WTC11 (cell line): ENCODE results near the gene TTC17. TPM values are rescaled to one million over a fixed set of nuclear protein-coding genes. Genes with fewer than 3 reads are reported as not detected.

Experiments used
- ATAC-seq: fragments of 200-7000 bp; cut with Tn5 transposase; 2 replicates; pipeline ENCODE4 v1.10.0; 2021; ENCODE audit warnings: mild to moderate bottlenecking, moderate library complexity
- CTCF ChIA-PET: fragments of 300-600 bp; sonication (Branson Sonifier 250); formaldehyde crosslinking; loops from one replicate; lab custom pipeline; 2021; ENCODE audit warnings: antibody characterized with exemption; lab: Charles Lee
- POLR2A ChIA-PET: fragments of 350-600 bp; sonication (Branson Sonifier 250); formaldehyde crosslinking; loops from one replicate; lab custom pipeline; 2021; ENCODE audit warnings: antibody characterized with exemption; lab: Charles Lee
- DNase-seq: peaks from one replicate; pipeline ENCODE4 v3.0.0; 2021; ENCODE audit warnings: low spot score
- H3K27ac Mint-ChIP-seq: 2 replicates; pipeline ENCODE4 v1.8.0; 2021; ENCODE audit warnings: mixed read lengths
- H3K27me3 Mint-ChIP-seq: 2 replicates; pipeline ENCODE4 v1.8.0; 2021; ENCODE audit warnings: low read depth, mild to moderate bottlenecking, moderate library complexity, mixed read lengths
- H3K36me3 Mint-ChIP-seq: 2 replicates; pipeline ENCODE4 v1.8.0; 2021; ENCODE audit warnings: mixed read lengths
- H3K4me1 Mint-ChIP-seq: 2 replicates; pipeline ENCODE4 v1.8.0; 2022; ENCODE audit warnings: mixed read lengths
- H3K4me3 Mint-ChIP-seq: 2 replicates; pipeline ENCODE4 v1.8.0; 2021; ENCODE audit warnings: mild to moderate bottlenecking, moderate library complexity, mixed read lengths
- H3K9me3 Mint-ChIP-seq: 2 replicates; pipeline ENCODE4 v1.8.0; 2021; ENCODE audit warnings: mixed read lengths
- ESRRA ChIP-seq: sonication (generic); formaldehyde crosslinking; IDR thresholded peaks from 2 replicates; pipeline ENCODE4 v1.8.1; 2022; ENCODE audit warnings: mild to moderate bottlenecking, missing genetic modification reagents, borderline replicate concordance
- GABPB1 ChIP-seq: sonication (generic); formaldehyde crosslinking; IDR thresholded peaks from 2 replicates; pipeline ENCODE4 v1.8.1; 2023; ENCODE audit warnings: mild to moderate bottlenecking, missing genetic modification reagents
- GTF2I ChIP-seq: fragments of 250-450 bp; sonication (Bioruptor Pico); conservative IDR thresholded peaks from 2 replicates; pipeline ENCODE4 v1.4.0; 2021; ENCODE audit warnings: mild to moderate bottlenecking
- NFE2L1 ChIP-seq: sonication (generic); formaldehyde crosslinking; IDR thresholded peaks from 2 replicates; pipeline ENCODE4 v1.8.1; 2023; ENCODE audit warnings: missing genetic modification reagents
- PRRX2 ChIP-seq: fragments of 250-450 bp; sonication (Bioruptor Pico); IDR thresholded peaks from 2 replicates; pipeline ENCODE4 v1.8.0; 2021; ENCODE audit warnings: mild to moderate bottlenecking
- RORB ChIP-seq: fragments of 250-450 bp; sonication (Bioruptor Pico); IDR thresholded peaks from 2 replicates; pipeline ENCODE4 v1.9.0; 2021; ENCODE audit warnings: mild to moderate bottlenecking
- SMAD3 ChIP-seq: sonication (generic); formaldehyde crosslinking; IDR thresholded peaks from 2 replicates; pipeline ENCODE4 v1.8.0; 2022; ENCODE audit warnings: missing genetic modification reagents, mild to moderate bottlenecking, borderline replicate concordance
- ZNF138 ChIP-seq: sonication (generic); formaldehyde crosslinking; conservative IDR thresholded peaks from 2 replicates; pipeline ENCODE4 v1.8.1; 2022; ENCODE audit warnings: mild to moderate bottlenecking, moderate library complexity, missing genetic modification reagents
- ZNF219 ChIP-seq: sonication (generic); formaldehyde crosslinking; IDR thresholded peaks from 2 replicates; pipeline ENCODE4 v1.8.0; 2023; ENCODE audit warnings: missing genetic modification reagents, mild to moderate bottlenecking, borderline replicate concordance
- total RNA-seq: library from RNA; stranded (reverse); gene quantifications from 3 replicates; pipeline ENCODE4 v1.2.3, GENCODE V29; 2021
- TF ChIP-seq, protein P1 (sequence below): sonication (generic); formaldehyde crosslinking; conservative IDR thresholded peaks from 2 replicates; pipeline ENCODE4 v1.8.1; 2022; ENCODE audit warnings: mild to moderate bottlenecking, missing genetic modification reagents
- TF ChIP-seq, protein P2 (sequence below): sonication (generic); formaldehyde crosslinking; IDR thresholded peaks from 2 replicates; pipeline ENCODE4 v1.8.1; 2023; ENCODE audit warnings: mild to moderate bottlenecking, missing genetic modification reagents, moderate library complexity
- TF ChIP-seq, protein P3 (sequence below): sonication (generic); formaldehyde crosslinking; IDR thresholded peaks from 2 replicates; pipeline ENCODE4 v1.8.1; 2023; ENCODE audit warnings: mild to moderate bottlenecking, moderate library complexity, missing genetic modification reagents
- TF ChIP-seq, protein P4 (sequence below): sonication (generic); formaldehyde crosslinking; IDR thresholded peaks from 2 replicates; pipeline ENCODE4 v1.8.1; 2022; ENCODE audit warnings: low read depth, missing genetic modification reagents, borderline replicate concordance
- TF ChIP-seq, protein P5 (sequence below): sonication (generic); formaldehyde crosslinking; IDR thresholded peaks from 2 replicates; pipeline ENCODE4 v1.8.0; 2022; ENCODE audit warnings: missing genetic modification reagents
- TF ChIP-seq, protein P6 (sequence below): fragments of 250-450 bp; sonication (Bioruptor Pico); IDR thresholded peaks from 2 replicates; pipeline ENCODE4 v1.9.0; 2021; ENCODE audit warnings: moderate library complexity, mild to moderate bottlenecking, inconsistent platforms, borderline replicate concordance
- TF ChIP-seq, protein P7 (sequence below): sonication (generic); formaldehyde crosslinking; IDR thresholded peaks from 2 replicates; pipeline ENCODE4 v1.8.1; 2022; ENCODE audit warnings: mild to moderate bottlenecking, moderate library complexity, missing genetic modification reagents
- TF ChIP-seq, protein P8 (sequence below): fragments of 200-600 bp; IDR thresholded peaks from 2 replicates; pipeline ENCODE4 v1.8.0; 2022; ENCODE audit warnings: antibody characterized with exemption
- TF ChIP-seq, protein P9 (sequence below): fragments of 250-450 bp; sonication (Bioruptor Pico); IDR thresholded peaks from 2 replicates; pipeline ENCODE4 v2.1.2; 2022; ENCODE audit warnings: mild to moderate bottlenecking, moderate library complexity

Gene TTC17
- total RNA-seq, 1 experiment from 2014 or later: 69.0 TPM

DNA sequence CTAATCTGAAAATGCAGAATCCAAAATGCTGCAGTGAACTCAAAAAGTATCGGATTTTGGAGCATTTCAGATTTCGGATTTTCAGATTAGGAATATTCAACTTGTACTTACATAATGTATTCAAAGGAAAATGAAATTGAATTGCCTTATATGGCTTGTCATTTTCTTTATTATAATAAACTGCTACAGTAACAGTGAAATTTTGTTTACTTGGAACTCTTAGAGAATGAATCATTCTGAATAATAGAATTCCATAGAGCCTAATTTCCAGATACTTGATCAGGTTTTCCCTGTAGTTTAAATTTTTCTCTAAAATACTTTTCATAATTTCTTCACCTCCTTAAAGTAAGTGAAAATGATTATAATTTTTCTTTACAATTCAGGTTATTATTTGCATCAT, 17.3 kb downstream of the TTC17 start:
- Mint-ChIP-seq H3K27ac (no peak overlapping the region), H3K27me3 (no peaks in the 10 kb centered on the region), H3K4me3 (no peak overlapping the region), H3K4me1 (peaks cover 14% of the 10 kb centered on the region), H3K36me3 (peaks cover 4% of the 10 kb centered on the region; the same call in 1 of the 2 replicates), H3K9me3 (no peaks in the 10 kb centered on the region)
- no peak for ATAC-seq
- ChIA-PET CTCF (no interaction called here), POLR2A (no interaction called here)
- TF ChIP-seq, protein P1, sequence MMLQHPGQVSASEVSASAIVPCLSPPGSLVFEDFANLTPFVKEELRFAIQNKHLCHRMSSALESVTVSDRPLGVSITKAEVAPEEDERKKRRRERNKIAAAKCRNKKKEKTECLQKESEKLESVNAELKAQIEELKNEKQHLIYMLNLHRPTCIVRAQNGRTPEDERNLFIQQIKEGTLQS (CRISPR knock-in tag): no peak
- TF ChIP-seq, protein P2, sequence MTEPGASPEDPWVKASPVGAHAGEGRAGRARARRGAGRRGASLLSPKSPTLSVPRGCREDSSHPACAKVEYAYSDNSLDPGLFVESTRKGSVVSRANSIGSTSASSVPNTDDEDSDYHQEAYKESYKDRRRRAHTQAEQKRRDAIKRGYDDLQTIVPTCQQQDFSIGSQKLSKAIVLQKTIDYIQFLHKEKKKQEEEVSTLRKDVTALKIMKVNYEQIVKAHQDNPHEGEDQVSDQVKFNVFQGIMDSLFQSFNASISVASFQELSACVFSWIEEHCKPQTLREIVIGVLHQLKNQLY (CRISPR knock-in tag): no peak
- TF ChIP-seq ZNF138: no peak
- no peak for TF ChIP-seq RORB (CRISPR knock-in tag)
- no peak for TF ChIP-seq NFE2L1 (CRISPR knock-in tag)
- no peak for TF ChIP-seq SMAD3 (CRISPR knock-in tag)
- TF ChIP-seq, protein P3, sequence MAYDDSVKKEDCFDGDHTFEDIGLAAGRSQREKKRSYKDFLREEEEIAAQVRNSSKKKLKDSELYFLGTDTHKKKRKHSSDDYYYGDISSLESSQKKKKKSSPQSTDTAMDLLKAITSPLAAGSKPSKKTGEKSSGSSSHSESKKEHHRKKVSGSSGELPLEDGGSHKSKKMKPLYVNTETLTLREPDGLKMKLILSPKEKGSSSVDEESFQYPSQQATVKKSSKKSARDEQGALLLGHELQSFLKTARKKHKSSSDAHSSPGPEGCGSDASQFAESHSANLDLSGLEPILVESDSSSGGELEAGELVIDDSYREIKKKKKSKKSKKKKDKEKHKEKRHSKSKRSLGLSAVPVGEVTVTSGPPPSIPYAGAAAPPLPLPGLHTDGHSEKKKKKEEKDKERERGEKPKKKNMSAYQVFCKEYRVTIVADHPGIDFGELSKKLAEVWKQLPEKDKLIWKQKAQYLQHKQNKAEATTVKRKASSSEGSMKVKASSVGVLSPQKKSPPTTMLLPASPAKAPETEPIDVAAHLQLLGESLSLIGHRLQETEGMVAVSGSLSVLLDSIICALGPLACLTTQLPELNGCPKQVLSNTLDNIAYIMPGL (CRISPR knock-in tag): no peak
- TF ChIP-seq, protein P4, sequence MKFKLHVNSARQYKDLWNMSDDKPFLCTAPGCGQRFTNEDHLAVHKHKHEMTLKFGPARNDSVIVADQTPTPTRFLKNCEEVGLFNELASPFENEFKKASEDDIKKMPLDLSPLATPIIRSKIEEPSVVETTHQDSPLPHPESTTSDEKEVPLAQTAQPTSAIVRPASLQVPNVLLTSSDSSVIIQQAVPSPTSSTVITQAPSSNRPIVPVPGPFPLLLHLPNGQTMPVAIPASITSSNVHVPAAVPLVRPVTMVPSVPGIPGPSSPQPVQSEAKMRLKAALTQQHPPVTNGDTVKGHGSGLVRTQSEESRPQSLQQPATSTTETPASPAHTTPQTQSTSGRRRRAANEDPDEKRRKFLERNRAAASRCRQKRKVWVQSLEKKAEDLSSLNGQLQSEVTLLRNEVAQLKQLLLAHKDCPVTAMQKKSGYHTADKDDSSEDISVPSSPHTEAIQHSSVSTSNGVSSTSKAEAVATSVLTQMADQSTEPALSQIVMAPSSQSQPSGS (CRISPR knock-in tag): no peak
- TF ChIP-seq, protein P5, sequence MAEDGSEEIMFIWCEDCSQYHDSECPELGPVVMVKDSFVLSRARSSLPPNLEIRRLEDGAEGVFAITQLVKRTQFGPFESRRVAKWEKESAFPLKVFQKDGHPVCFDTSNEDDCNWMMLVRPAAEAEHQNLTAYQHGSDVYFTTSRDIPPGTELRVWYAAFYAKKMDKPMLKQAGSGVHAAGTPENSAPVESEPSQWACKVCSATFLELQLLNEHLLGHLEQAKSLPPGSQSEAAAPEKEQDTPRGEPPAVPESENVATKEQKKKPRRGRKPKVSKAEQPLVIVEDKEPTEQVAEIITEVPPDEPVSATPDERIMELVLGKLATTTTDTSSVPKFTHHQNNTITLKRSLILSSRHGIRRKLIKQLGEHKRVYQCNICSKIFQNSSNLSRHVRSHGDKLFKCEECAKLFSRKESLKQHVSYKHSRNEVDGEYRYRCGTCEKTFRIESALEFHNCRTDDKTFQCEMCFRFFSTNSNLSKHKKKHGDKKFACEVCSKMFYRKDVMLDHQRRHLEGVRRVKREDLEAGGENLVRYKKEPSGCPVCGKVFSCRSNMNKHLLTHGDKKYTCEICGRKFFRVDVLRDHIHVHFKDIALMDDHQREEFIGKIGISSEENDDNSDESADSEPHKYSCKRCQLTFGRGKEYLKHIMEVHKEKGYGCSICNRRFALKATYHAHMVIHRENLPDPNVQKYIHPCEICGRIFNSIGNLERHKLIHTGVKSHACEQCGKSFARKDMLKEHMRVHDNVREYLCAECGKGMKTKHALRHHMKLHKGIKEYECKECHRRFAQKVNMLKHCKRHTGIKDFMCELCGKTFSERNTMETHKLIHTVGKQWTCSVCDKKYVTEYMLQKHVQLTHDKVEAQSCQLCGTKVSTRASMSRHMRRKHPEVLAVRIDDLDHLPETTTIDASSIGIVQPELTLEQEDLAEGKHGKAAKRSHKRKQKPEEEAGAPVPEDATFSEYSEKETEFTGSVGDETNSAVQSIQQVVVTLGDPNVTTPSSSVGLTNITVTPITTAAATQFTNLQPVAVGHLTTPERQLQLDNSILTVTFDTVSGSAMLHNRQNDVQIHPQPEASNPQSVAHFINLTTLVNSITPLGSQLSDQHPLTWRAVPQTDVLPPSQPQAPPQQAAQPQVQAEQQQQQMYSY (CRISPR knock-in tag): no peak
- TF ChIP-seq, protein P6, sequence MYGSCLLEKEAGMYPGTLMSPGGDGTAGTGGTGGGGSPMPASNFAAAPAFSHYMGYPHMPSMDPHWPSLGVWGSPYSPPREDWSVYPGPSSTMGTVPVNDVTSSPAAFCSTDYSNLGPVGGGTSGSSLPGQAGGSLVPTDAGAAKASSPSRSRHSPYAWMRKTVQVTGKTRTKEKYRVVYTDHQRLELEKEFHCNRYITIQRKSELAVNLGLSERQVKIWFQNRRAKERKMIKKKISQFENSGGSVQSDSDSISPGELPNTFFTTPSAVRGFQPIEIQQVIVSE (CRISPR knock-in tag): no peak
- TF ChIP-seq PRRX2 (CRISPR knock-in tag): no peak
- no peak for TF ChIP-seq GABPB1 (CRISPR knock-in tag)
- TF ChIP-seq, protein P7, sequence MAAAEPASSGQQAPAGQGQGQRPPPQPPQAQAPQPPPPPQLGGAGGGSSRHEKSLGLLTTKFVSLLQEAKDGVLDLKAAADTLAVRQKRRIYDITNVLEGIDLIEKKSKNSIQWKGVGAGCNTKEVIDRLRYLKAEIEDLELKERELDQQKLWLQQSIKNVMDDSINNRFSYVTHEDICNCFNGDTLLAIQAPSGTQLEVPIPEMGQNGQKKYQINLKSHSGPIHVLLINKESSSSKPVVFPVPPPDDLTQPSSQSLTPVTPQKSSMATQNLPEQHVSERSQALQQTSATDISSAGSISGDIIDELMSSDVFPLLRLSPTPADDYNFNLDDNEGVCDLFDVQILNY: no peak
- TF ChIP-seq ZNF219 (CRISPR knock-in tag): no peak
- TF ChIP-seq GTF2I (CRISPR knock-in tag): no peak
- TF ChIP-seq, protein P8, sequence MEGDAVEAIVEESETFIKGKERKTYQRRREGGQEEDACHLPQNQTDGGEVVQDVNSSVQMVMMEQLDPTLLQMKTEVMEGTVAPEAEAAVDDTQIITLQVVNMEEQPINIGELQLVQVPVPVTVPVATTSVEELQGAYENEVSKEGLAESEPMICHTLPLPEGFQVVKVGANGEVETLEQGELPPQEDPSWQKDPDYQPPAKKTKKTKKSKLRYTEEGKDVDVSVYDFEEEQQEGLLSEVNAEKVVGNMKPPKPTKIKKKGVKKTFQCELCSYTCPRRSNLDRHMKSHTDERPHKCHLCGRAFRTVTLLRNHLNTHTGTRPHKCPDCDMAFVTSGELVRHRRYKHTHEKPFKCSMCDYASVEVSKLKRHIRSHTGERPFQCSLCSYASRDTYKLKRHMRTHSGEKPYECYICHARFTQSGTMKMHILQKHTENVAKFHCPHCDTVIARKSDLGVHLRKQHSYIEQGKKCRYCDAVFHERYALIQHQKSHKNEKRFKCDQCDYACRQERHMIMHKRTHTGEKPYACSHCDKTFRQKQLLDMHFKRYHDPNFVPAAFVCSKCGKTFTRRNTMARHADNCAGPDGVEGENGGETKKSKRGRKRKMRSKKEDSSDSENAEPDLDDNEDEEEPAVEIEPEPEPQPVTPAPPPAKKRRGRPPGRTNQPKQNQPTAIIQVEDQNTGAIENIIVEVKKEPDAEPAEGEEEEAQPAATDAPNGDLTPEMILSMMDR: no peak
- TF ChIP-seq, protein P9, sequence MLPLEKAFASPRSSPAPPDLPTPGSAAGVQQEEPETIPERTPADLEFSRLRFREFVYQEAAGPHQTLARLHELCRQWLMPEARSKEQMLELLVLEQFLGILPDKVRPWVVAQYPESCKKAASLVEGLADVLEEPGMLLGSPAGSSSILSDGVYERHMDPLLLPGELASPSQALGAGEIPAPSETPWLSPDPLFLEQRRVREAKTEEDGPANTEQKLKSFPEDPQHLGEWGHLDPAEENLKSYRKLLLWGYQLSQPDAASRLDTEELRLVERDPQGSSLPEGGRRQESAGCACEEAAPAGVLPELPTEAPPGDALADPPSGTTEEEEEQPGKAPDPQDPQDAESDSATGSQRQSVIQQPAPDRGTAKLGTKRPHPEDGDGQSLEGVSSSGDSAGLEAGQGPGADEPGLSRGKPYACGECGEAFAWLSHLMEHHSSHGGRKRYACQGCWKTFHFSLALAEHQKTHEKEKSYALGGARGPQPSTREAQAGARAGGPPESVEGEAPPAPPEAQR (CRISPR knock-in tag): no peak
- no peak for TF ChIP-seq ESRRA (CRISPR knock-in tag)
- DNase-seq: no peak
